GM18517 (cell line): ENCODE results near the gene RHOB.

Experiments used
- ATAC-seq: cut with Tn5 transposase; IDR thresholded peaks from one replicate; pipeline ENCODE4 v1.9.1; 2021; ENCODE audit warnings: mild to moderate bottlenecking, moderate library complexity; ENCODE audit not compliant: unreplicated experiment

The RHOB gene

DNA sequence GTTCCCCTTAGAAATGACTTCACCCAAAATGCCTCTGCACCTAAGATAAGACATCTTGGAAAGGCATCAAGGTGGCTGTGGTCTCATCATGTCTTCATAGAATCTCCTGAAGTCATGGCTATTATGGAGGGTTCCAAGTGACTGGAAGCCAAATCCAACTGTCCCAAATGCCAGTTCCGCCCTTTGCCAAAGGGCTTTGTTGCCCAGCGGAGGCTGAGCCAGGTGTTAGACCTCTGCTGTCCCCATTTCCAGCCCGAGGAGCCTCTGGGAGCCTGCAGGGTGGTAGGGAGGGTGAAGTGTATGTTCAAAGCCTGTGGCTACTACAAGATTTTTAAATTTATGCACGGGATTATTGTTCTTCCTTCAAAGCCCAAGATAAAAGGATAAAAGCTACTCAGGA lies 25.7 kb downstream of the RHOB start:
- ATAC-seq, result no peak

DNA sequence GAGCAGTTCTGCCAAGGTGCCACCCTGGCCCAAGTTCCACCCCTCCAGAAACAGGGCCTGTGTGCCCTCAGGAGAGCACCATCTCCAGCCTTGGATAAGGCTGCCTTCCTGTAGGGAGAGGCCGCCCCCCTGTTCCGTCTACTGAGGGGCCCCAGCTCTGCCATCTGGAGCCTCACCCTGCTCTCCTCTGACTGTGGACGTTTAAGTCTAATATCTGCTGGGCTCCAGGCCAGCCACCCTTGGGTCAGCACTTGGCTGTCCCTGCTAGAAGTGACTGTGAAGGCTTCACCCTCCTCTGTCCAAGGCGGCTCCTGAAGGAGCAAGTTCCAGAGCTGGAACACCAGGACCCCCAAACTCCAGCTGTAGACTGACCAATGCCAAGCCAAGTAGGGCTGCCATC lies 26.3 kb downstream of the RHOB start:
- ATAC-seq, result no peak

DNA sequence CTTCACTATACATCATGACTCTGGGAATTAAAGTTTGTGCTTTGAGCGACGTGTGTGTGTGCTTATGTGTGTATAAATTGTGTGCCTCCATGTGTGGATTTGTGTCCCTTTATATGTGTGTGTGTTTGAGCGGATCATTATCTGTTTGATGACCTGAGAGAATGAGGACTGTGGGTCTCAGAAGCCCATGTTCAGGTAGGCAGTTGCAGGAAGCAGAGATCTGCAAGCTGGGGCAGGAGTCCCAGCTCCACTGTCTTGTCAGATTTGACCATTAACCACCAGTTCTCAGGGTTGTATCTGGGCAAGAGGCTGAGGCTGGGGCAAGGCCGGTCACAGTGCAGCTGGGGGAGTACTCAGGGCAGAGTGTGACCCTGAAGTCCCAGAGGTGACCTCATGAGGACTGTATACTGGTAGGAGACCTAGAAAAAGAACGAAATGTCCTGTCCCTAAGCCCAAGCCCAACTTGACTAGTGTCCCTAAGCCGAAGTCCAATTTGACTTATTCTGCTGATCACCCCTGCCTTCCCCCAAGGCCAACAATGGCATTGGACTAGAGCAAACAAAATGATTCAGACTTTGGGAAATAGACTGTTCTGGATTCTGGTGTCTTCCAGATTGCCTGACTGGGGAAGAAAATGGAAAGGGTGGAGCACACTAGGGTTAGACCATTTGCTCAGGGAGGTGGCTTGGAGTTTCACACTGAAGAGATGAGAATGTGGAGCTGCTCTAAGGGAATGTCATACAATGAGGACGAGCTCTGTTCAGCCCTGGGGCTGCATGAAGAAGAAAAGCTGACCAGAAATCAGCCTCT lies 28.1 kb downstream of the RHOB start:
- ATAC-seq, result no peak

DNA sequence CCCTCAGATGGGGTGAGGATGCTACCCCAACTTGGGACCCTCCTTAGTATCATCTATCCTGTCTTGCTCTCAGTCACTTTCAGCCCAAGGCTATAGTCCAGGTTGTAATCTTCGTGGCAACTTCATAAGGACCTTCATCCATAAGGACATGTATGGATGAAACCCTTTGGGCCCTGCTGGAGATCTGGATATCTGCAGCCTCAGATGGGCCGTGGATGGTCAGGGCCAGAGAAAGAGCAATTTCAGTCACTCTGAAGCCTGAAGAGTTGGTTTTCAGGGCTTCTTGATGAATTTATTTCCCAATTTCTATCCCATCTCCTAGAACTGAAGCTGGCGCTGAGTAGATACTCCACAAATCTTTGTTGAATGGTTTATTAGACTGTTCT lies 28.7 kb downstream of the RHOB start:
- no peak for ATAC-seq

DNA sequence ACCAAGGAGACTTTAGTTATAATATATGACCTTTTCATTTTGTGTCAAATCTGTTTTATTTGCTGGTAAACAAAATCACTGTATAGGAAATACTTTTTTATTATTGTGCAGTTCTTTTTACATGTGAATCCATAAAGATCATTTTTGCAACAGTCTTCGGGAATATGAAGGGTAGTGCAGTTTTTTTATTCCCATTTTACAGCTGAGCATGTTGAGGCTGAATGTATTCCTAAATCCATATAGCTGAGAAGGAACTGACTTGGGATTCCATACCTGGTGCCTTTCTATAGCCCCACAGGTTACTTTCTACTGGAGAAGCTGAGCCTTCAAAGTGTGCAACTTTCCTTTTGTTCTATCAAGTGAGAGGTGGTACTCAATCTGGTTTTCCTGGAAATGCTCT lies 29.6 kb downstream of the RHOB start:
- no peak for ATAC-seq

DNA sequence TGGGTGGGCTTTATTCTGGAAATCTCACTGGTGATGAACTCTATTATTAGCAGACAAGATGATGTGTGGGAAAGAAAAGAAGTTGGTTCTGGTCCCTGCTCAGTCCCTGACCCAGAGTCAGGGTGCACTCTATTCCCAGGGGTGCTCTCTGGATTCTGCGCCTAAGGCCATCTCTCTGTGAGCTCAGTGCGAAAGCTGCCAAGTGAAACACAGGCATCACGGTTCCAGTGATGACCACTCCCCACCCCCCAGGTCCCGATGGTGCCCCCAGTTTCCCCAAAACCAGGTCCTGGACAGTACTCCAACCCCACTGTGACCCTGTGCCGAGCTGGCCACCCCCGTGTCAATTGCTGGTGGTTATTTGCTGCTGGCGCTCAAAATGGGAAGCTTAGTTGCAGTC lies 30.1 kb downstream of the RHOB start:
- no peak for ATAC-seq

DNA sequence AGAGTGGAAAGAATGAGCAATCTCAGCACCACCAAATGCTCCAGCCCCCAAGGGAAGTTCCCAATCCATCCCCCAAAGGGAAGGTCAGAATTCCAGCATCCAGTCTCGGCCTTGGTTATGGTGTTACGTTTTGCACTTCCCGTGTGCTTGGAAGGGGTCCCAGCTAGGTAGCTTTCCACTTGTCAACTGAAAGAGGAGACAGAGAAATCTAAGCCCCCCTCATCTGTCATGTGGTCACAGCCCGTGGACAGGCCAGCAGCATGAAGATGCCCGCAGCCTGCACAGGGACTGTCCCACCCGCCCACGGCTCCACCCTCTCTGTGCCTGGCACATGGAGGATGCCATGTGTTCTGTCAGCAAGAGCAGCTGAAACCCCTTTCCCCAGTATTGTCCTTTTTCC lies 32.1 kb downstream of the RHOB start:
- ATAC-seq, result no peak

DNA sequence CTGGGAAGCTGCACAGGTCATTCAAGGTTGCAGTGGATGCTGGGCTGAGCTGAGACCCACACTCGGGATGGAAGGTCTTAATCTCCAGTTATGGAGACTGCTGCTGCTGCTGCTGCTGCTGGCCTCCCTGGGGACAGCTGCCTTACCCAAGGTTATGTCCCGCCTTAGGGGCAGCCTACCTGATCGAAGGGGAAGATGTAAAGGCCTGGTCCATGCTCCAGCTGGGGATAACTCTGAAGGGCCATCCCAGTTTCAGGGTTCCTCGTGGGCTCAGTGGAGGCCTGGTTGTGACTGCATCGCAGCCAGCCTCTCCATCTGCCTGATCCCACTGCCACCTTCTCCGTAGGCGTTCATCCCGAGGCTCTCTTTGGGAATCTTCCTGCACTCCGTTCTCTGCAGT lies 33.0 kb downstream of the RHOB start:
- no peak for ATAC-seq

DNA sequence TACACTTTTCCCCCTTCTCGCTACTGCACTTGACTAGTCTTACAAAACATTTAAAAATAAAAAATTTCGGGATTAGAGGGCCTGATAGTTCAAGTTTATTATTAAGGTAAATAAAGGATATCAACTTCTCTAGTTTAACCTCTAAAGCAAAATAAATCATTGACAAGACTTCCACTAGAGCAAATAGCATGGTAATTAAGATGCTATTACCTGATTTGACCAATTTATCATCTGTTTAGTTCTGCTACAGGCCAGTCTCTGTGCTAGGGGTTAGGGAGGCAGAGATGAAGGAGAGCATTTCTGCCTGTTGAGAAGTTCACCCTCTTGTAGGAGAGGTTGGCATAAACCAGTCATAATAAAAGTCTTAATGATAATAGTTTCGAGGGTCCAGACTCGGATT lies 34.0 kb downstream of the RHOB start:
- no peak for ATAC-seq

DNA sequence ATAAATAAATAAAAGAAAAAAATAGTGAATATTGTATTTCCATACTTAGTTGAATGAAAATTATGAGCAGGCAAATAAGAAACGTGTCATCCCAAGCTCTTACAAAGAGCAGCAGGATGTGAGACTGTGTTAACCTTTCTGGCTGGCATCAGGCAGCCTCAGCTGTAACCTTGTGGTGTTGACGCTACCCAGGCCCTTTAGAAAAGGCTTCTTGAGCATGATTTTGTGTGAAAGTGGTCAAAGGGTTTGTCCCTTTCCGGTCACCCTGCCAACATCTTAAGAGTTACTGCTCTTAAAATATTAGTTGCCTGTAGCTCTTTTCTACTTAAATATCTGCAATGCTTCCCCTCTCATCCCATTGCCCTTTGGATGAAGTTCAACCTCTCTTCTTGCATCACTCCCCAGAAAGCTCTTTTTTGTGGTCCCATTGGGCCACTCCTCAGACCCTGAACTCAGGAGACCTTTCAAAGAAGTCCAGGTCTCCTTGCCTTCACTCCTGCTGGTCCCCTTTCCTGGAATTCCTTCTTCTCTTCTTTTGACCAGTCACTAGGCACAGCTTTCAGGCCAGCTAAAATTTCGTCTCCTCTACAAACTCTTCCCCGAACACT lies 35.0 kb downstream of the RHOB start:
- no peak for ATAC-seq

DNA sequence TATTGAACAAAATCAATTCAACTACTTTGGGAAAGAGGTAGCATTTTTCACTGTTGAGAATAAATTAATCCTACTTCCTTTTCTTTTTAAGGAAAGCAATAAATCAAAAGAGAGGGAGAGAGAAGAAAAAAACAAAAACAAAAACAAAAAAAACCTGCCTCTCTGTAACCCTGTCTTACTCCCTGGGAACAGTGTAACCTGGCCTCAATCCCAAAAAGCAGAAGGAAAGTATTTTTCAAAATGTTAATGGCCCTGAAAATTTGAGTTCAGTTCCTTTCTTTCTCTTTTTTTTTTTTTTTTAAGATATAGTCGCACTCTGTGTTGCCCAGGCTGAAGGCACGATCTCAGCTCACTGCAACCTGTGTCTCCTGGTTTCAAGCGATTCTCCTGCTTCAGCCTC lies 35.9 kb downstream of the RHOB start:
- ATAC-seq, result no peak

DNA sequence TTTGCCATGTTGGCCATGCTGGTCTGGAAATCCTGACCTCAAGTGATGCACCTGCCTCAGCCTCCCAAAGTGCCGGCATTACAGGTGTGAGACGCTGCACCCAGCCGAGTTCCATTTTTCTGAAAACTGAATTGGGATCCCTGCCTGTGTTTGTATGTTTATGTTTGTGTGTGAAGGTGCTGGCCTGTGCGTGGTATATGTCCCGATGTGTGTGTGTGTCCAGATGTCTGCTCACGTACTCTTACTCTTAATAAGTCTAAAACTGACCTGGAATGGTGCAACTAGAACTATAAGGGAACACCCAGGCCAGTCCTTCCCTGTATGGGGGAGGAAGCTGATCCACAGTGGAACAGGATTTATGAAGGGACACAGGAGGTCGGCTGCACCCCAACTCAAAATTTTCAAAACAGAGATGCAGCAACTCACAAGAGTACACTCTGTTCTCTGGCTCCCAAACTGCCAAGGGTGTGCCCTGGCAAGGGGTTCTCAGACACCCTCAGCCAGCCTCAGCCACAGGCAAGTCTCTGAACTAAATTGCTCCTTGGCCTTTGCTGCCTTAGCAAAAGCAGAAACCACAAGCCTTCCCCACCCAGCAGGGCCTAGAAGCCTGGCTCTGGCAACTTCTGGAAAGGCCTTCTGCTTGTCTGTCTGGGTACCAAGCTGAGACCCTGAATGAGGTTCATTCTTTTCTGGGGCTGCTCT lies 36.5 kb downstream of the RHOB start:
- ATAC-seq, result no peak

DNA sequence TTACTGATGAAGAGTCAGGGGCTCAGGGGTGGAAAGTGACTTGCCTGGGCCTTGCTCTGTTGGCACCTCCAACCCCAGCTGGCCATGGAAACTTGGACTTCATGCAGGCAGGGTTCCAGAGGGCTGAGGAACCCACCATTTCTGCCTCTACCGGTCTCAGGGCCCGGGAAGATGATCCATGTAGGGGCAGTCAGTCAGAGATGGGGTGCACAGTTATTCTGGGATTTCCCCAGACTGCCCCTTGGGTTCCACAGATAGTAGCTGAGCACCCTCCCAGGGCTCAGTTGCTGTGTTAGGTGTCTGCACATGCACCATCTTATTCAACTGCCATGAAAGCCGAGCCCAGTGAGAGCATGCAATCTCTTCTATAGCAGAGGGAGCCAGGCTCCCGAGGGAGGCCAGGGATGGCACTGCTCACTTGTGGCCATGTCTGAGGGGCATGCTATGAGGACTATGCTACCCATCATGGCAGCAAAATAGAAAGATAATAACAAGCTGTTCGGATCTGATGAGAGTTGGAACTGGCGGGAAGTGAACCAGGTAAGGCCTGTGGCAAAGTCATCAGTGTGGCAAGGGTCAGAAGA lies 37.3 kb downstream of the RHOB start:
- ATAC-seq, result no peak

DNA sequence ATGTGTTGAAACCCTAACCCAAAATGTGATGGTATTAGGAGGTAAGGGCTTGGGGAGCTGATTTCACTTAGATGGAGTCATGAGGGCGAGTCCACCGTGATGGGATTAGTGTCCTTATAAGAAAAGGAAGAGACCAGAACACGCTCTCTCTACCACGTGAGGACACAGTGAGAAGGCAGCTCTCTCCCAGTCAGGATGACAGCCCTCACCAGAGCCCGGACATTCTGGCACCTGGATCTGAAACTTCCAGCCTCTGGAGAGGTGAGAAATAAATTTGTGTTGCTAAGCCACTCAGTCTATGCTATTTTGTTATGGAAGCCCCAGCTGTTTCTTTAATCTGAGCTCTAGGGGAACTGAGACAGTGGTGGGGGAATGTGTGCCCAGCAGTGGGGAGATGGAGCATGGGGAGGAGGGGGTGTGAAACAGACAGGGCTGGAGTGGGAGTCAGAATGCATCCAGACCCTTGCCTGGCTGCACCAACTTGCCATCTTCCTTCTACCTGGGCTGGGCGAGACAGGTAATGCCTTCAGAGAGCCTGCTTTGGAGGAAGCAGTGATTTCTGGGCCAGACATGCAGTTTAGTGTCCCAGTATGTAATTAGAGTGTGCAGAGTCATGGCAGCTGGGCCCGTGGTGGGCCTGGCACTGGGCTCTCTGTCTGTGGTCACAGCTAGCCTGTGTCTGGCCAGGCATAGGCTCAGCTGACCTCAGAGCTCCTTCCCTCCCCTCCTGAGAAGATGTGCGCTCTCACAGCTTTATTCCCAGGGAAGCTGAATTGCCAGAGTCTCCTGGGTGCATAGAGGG lies 38.1 kb downstream of the RHOB start:
- no peak for ATAC-seq

DNA sequence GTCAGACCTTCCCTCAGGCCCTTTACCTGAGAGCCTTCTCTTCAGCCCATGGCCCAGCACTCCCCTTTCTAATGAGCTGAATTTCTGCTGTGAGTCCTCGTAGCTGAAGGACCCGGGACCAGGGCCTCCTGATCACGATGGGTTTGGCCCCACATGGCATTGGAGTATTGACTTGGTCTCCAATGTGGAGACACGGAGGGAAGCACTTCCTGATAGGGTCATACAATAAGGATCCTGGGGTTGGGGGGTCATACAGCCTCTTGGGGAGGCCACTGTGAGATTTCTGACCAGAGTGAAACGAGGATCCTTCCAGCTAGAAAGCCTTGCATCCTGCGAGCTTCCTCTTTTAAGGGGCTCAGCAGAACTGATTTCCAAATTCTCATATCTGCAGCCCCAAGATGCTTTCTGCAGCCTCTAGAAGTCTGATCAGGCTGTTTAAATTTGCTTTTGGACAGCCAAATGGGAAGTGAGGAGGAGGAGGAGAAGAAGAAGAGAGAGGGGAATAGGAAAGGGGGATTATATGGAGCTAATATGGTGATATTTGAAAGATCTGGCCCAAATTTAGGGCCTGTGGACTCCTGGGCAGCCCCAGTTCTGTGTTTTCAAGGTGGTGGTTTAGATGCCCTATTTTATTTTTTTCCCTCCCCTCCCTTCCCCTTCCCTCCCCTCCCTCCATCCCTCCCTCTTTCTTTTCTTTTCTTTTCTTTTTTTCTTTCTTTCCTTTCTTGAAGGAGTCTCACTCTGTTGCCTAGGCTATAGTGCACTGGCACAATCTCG lies 38.9 kb downstream of the RHOB start:
- ATAC-seq, result no peak

DNA sequence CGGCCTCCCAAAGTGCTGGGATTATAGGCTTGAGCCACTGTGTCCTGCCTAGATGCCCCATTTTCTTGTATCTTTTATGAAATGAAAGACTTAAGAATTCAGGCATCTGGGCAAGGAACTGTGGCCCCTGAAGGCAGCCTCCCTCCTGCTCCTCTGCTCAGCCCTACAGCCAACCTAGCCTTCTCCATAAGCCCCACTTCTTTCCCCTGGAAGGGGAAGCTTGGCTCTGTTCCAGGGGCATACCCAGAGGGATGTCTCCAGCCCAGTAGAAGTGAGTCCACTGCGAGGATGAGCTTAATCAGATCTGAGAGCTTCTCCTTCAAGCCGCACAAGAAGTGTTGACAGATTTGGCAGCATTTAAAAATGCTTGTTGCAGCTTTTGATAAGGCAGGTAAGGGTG lies 39.7 kb downstream of the RHOB start:
- no peak for ATAC-seq

DNA sequence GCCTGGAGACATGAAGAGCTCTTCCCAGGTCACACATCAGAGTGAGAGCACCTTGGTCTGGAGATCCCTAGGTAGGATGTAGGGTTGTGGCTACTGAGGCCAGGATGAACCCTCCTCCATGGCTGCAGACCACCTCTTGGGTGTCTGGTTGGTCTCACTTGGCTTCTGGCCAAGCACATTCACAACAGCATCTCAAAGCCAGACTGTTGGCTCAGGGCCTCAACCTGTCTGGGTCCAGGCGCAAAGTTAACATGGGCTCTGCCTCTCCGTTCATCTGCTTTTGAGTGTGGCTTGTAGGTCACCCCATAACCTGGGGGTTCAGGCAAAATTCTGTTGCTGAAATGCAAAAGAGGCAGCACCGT lies 40.1 kb downstream of the RHOB start:
- no peak for ATAC-seq

DNA sequence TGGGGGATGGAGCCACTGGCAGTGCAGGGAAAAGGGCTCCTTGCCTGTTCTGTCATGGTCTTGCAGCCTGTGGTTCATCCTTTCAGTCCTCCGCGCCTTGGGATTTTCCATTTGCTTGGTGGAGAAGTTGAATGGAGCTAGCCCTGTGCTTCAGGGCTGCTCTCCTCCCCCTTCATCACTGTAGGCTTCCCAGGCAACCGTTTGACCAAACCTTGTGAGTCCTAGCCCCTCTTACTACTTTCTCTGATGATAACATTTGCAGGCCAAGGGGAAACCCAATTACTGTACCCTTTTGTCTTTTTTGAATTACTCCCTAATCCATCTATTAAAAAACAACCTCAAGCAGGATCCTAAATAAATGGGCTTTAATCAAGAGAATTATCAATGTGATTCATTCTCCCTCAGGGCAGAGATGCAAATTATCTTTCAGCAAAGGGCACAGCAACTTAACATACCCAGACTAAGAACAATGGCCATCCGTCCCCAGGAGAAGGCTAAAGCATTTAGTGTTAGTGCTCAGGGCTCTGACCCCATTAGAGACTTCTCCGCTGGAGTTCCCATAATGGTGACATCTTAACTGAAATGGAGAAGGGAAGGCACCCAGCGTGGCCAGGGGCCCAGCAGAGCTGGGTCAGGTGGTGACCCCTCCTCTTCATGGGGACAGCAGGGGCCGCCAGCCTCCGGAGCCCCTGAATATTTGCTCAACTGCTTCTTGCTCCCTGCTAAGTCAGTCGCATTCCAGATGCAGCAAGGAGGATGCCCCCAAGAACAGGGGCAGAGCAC lies 40.7 kb downstream of the RHOB start:
- ATAC-seq, result no peak

DNA sequence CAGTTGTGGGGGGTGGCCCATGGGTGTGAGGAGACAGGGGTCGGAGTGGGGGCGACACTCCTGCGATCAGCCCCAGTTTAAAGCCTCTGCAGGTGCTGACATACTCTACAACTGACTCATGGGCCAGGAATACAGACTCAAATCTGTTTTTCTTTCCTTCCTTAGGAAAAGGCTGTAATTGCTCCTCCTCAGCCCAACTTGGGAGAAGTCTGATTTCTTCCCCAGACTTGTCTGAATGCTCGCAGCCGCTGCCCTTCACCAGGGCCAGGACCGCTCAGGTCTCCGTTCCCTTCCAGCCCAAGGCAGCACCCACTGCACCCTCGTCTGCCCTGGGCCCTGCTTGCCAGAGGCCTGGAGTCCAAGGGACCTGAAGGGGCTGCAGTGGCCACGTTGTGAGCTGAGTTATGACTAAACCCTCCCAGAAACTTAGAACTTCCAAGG lies 41.3 kb downstream of the RHOB start:
- ATAC-seq, result no peak

DNA sequence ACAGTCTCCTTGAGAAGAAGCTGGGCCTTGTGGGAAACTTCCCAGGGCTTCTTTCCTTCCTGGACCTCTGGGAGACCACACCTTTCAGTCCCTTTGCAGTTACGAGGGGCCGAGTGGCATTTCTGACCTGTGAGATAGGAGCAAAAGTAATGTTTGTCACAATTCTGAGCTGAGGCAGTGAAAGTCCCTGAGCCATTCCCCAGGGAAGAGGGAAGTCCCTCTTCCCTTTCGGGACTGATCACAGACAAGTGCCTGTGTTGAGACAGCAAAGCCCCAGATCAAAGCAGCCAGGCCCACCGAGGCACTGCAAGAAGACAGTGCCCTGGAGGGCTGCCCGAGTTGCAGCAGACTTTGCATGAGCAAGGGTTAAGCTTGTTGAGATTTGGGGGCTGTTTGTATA lies 41.9 kb downstream of the RHOB start:
- ATAC-seq, result no peak
